ENCODE data around the gene VWA1. TPM values are rescaled to one million over a fixed set of nuclear protein-coding genes. Genes with fewer than 3 reads are reported as not detected.

The VWA1 gene
- total and polyA plus RNA-seq, 2 experiments from 2014 or later, result 7.2 to 31.5 TPM

DNA sequence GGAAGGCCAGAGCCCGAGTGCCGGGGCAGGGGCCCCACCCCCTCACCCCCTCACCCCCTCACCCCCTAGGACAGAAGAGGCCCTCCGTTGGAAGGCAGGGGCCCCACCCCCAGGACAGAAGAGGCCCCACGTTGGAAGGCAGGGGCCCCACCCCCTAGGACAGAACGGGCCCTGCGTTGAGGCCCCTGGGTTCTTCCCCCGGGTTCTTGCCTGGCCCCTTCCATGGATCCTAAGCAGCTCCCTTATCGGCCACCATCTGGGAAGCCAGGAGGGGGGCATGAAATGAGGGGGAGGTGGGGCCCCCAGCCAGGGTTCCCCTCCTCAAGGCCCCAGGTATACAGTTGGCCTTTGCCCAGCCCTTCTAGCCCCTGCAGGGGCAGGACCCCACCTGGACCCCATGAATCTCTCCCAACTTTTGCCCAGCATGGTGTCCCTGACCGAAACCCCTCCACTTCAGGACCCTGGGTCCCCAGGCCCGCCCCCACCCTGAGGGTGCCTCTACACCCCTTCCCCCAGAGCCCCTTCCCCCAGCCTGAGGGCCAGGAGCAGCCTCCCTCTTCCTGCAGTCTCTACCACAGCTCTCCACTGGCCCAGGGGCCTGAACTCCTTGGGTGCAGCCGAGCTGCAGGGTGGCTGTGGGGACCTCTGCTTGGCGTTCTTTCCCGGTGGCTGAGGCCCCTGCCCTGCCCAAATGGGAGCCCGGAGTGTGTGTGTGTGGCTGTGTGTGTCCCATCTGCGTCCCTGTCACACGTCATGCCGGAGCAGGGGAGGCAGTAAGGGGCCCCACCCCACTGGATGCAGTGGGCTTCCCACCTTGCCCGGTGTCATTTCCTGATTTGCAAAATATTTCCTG lies 4.3 kb upstream of the VWA1 start:
- no peaks in the 10 kb centered on the region for H3K27me3 ChIP-seq (ENCODE audit: insufficient read depth)
- H2AFZ ChIP-seq, result no peak overlapping the region
- Mint-ChIP-seq H3K9me3 (peaks cover 10% of the 10 kb centered on the region), H3K36me3 (ENCODE audit: low read depth) (peaks cover 4% of the 10 kb centered on the region; the same call in 2 of the 3 replicates), H3K27me3 (ENCODE audit: insufficient read depth, low read depth, poor library complexity) (peaks cover 25% of the 10 kb centered on the region), H3K4me1 (peaks cover 43% of the 10 kb centered on the region), H3K4me3 (no peak overlapping the region), H3K27ac (no peak overlapping the region)
- H3K79me2 ChIP-seq (replicated peaks; ENCODE audit: insufficient read depth), result no peaks in the 10 kb centered on the region
- no peak overlapping the region for H3K4me3 ChIP-seq
- H4K20me1 ChIP-seq (replicated peaks; ENCODE audit: insufficient read depth), result no peaks in the 10 kb centered on the region
- no peaks in the 10 kb centered on the region for H3K9me2 ChIP-seq (ENCODE audit: insufficient read depth)
- peaks cover 44% of the 10 kb centered on the region for H3K4me1 ChIP-seq (ENCODE audit: insufficient read depth)
- ATAC-seq (no peak), DNase-seq (ENCODE audit: low spot score) (no peak)
- H3K27ac ChIP-seq (ENCODE audit: low read depth), result no peak overlapping the region
- H3K4me2 ChIP-seq, result peak overlapping the region; percentile 68; the same call in 1 of the 2 replicates
- TF ChIP-seq, protein P1, sequence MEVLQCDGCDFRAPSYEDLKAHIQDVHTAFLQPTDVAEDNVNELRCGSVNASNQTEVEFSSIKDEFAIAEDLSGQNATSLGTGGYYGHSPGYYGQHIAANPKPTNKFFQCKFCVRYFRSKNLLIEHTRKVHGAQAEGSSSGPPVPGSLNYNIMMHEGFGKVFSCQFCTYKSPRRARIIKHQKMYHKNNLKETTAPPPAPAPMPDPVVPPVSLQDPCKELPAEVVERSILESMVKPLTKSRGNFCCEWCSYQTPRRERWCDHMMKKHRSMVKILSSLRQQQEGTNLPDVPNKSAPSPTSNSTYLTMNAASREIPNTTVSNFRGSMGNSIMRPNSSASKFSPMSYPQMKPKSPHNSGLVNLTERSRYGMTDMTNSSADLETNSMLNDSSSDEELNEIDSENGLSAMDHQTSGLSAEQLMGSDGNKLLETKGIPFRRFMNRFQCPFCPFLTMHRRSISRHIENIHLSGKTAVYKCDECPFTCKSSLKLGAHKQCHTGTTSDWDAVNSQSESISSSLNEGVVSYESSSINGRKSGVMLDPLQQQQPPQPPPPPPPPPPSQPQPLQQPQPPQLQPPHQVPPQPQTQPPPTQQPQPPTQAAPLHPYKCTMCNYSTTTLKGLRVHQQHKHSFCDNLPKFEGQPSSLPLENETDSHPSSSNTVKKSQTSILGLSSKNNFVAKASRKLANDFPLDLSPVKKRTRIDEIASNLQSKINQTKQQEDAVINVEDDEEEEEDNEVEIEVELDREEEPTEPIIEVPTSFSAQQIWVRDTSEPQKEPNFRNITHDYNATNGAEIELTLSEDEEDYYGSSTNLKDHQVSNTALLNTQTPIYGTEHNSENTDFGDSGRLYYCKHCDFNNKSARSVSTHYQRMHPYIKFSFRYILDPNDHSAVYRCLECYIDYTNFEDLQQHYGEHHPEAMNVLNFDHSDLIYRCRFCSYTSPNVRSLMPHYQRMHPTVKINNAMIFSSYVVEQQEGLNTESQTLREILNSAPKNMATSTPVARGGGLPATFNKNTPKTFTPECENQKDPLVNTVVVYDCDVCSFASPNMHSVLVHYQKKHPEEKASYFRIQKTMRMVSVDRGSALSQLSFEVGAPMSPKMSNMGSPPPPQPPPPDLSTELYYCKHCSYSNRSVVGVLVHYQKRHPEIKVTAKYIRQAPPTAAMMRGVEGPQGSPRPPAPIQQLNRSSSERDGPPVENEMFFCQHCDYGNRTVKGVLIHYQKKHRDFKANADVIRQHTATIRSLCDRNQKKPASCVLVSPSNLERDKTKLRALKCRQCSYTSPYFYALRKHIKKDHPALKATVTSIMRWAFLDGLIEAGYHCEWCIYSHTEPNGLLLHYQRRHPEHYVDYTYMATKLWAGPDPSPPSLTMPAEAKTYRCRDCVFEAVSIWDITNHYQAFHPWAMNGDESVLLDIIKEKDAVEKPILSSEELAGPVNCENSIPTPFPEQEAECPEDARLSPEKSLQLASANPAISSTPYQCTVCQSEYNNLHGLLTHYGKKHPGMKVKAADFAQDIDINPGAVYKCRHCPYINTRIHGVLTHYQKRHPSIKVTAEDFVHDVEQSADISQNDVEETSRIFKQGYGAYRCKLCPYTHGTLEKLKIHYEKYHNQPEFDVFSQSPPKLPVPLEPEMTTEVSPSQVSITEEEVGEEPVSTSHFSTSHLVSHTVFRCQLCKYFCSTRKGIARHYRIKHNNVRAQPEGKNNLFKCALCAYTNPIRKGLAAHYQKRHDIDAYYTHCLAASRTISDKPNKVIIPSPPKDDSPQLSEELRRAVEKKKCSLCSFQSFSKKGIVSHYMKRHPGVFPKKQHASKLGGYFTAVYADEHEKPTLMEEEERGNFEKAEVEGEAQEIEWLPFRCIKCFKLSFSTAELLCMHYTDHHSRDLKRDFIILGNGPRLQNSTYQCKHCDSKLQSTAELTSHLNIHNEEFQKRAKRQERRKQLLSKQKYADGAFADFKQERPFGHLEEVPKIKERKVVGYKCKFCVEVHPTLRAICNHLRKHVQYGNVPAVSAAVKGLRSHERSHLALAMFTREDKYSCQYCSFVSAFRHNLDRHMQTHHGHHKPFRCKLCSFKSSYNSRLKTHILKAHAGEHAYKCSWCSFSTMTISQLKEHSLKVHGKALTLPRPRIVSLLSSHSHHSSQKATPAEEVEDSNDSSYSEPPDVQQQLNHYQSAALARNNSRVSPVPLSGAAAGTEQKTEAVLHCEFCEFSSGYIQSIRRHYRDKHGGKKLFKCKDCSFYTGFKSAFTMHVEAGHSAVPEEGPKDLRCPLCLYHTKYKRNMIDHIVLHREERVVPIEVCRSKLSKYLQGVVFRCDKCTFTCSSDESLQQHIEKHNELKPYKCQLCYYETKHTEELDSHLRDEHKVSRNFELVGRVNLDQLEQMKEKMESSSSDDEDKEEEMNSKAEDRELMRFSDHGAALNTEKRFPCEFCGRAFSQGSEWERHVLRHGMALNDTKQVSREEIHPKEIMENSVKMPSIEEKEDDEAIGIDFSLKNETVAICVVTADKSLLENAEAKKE (CRISPR knock-in tag; IDR thresholded peaks at IDR 0.05), result no peak
- TF ChIP-seq, protein P2, sequence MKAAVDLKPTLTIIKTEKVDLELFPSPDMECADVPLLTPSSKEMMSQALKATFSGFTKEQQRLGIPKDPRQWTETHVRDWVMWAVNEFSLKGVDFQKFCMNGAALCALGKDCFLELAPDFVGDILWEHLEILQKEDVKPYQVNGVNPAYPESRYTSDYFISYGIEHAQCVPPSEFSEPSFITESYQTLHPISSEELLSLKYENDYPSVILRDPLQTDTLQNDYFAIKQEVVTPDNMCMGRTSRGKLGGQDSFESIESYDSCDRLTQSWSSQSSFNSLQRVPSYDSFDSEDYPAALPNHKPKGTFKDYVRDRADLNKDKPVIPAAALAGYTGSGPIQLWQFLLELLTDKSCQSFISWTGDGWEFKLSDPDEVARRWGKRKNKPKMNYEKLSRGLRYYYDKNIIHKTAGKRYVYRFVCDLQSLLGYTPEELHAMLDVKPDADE (IDR thresholded peaks at IDR 0.05), result no peak
- H3K36me3 ChIP-seq (ENCODE audit: insufficient read depth), result no peaks in the 10 kb centered on the region
- peaks cover 25% of the 10 kb centered on the region for H3F3A ChIP-seq (replicated peaks; ENCODE audit: low read depth)

DNA sequence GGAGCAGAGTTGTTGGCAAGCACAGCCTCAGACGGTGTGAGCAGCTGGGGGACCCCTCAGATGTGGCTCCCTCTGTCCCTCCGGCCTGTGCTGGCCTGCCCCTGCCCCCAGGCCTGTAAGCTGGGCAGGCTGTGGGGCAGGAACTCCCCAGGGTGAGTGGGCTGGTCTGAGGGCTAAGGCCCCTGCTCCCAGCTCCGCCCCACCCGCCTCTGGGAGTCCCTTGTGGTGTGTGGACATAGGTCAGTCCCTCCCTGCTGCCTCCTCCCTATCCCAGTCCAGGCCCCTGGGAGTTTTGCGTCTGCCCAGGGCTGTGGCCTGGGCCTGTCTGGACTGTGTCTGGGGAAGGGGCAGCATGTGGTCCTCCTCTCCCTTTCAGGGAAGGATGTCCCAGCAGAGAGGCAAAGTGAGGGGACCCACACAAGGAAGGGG lies 3.6 kb upstream of the VWA1 start:
- ATAC-seq, result no peak
- TF ChIP-seq EZH2phosphoT487 (IDR thresholded peaks at IDR 0.05; ENCODE audit: unreplicated experiment), result no peak

More for the DNA sequence above, 3.6 kb upstream of the VWA1 start:
- H3K36me3 Mint-ChIP-seq (ENCODE audit: low read depth), result peaks cover 4% of the 10 kb centered on the region; the same call in 2 of the 3 replicates
- no peak for DNase-seq (ENCODE audit: low spot score)
- Histone ChIP-seq H3K36me3 (ENCODE audit: insufficient read depth) (no peaks in the 10 kb centered on the region), H3K79me2 (replicated peaks; ENCODE audit: insufficient read depth) (no peaks in the 10 kb centered on the region), H2AFZ (no peak overlapping the region), H3K4me1 (ENCODE audit: insufficient read depth) (peaks cover 39% of the 10 kb centered on the region), H3F3A (replicated peaks; ENCODE audit: low read depth) (peaks cover 28% of the 10 kb centered on the region), H3K27me3 (ENCODE audit: insufficient read depth) (no peaks in the 10 kb centered on the region), H3K27ac (ENCODE audit: low read depth) (no peak overlapping the region), H3K4me3 (no peak overlapping the region), H4K20me1 (replicated peaks; ENCODE audit: insufficient read depth) (no peaks in the 10 kb centered on the region), H3K4me2 (no peak overlapping the region), H3K9me2 (ENCODE audit: insufficient read depth) (no peaks in the 10 kb centered on the region)
- no peak overlapping the region for H3K4me3 Mint-ChIP-seq
- H3K9me3 Mint-ChIP-seq, result peaks cover 10% of the 10 kb centered on the region
- H3K27me3 Mint-ChIP-seq (ENCODE audit: insufficient read depth, low read depth, poor library complexity), result peaks cover 27% of the 10 kb centered on the region
- peaks cover 43% of the 10 kb centered on the region for H3K4me1 Mint-ChIP-seq
- H3K27ac Mint-ChIP-seq, result no peak overlapping the region
